ENCODE results near the gene NUTF2.

DNA sequence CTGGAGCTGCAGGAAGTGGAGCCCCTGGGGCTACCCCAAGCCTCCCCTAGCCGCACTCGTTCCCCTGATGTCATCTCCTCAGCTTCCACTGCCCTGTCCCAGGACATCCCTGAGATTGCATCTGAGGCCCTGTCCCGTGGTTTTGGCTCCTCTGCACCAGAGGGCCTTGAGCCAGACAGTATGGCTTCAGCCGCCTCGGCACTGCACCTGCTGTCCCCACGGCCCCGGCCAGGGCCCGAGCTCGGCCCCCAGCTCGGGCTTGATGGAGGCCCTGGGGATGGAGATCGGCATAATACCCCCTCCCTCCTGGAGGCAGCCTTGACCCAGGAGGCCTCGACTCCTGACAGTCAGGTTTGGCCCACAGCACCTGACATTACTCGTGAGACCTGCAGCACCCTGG, 33.9 kb downstream of the NUTF2 start:
- TF ChIP-seq, protein P1, sequence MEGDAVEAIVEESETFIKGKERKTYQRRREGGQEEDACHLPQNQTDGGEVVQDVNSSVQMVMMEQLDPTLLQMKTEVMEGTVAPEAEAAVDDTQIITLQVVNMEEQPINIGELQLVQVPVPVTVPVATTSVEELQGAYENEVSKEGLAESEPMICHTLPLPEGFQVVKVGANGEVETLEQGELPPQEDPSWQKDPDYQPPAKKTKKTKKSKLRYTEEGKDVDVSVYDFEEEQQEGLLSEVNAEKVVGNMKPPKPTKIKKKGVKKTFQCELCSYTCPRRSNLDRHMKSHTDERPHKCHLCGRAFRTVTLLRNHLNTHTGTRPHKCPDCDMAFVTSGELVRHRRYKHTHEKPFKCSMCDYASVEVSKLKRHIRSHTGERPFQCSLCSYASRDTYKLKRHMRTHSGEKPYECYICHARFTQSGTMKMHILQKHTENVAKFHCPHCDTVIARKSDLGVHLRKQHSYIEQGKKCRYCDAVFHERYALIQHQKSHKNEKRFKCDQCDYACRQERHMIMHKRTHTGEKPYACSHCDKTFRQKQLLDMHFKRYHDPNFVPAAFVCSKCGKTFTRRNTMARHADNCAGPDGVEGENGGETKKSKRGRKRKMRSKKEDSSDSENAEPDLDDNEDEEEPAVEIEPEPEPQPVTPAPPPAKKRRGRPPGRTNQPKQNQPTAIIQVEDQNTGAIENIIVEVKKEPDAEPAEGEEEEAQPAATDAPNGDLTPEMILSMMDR (IDR thresholded peaks at IDR 0.05): no peak
- TF ChIP-seq POLR2A (IDR thresholded peaks at IDR 0.05): no peak

Measured in thyroid gland (tissue), 4 donors.